Mammary epithelial cell (primary cell): ENCODE results near the gene GARNL3.

Experiments
- CTCF ChIP-seq, 2 donors: IDR thresholded peaks in 1 of 2; conservative IDR thresholded peaks in 1 of 2; 2 replicates each; pipeline ENCODE4 v1.5.1; 2011 to 2012; ENCODE audit warnings: inconsistent platforms in 2 of 2, low read length in 2 of 2, mild to moderate bottlenecking in 2 of 2, control low read depth in 1 of 2, low read depth in 1 of 2; ENCODE audit not compliant: insufficient read depth in 1 of 2; ENCODE audit errors: extremely low read depth in 1 of 2
- EZH2 ChIP-seq: IDR thresholded peaks from 2 replicates; pipeline ENCODE4 v1.6.1; 2012; ENCODE audit warnings: low read length, inconsistent platforms, borderline replicate concordance

GRCh38 chr9:127264462-127265219 lies at the start of gene GARNL3:
- TF ChIP-seq CTCF (conservative IDR thresholded peaks at IDR 0.05 in 1 of 2, IDR thresholded peaks at IDR 0.05 in 1 of 2; ENCODE audit: extremely low read depth in 1 of 2, insufficient read depth in 1 of 2, low read depth in 1 of 2, low read length in 2 of 2): no peak
- no peak for TF ChIP-seq EZH2
